T1000 (cell line): ENCODE data around the gene CXCL12.

Experiments used
- DNase-seq: peaks from one replicate; lab custom pipeline; 2025; ENCODE audit warnings: mixed read lengths; lab: John Stamatoyannopoulos, UW

Gene CXCL12

DNA sequence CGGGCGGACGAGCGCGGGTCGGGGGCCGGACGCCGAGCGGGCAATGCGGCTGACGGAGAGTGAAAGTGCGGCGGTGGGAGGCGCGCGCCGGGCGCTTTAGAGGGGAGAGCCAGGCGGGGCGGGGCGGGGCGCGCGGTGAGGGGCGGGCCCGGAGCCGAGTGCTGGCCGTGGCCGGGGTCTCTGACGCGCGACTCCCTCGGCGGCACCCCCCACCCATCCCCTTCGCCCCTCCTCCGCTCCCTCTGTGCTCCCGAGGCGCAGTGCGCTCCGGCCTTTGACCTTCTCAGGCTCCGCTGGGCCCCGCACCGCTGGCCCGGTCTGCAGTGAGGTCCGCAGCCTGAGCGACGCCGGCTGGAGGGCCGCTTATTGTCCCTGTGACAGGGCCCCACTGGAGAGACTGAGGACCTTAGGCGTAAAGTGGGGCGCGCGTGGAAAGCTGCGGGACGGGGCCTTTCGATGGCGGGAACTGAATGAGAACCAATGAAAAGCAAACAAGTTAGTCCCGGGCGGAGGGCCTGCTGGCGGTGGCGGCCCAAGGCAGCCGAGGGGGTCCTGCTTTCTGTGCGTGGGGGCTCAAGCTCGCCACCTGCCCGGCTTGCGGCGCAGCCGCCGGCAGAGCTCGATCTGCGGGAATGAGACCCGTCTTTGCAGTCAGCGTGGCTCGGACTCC lies at the start of gene CXCL12:
TSS of gene CXCL12 (minus strand) at position 72 of the 670 bp plus-strand sequence. CDS start 92 bp downstream, outside the sequence.
- DNase-seq: no peak

DNA sequence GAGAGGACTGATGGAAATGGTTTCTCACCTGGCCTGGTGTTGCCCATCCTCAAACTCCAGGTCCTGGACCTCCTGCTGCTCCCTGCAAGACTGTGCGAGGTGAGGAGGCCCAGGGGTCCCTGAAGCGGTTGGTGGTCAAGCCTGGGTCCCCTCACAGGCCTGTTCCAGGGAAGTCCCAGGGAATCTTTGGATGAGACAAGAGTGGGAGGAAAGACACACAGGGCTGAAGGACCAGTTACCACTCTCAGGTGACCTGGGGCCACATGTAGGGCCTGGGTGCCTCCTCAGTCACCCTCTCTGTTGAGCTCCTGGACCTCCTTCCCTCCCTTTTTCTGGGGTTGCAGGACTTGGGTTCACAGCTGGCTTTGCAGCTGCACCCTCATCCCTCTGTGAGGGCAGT lies 42.6 kb upstream of the CXCL12 start:
- DNase-seq: no peak

DNA sequence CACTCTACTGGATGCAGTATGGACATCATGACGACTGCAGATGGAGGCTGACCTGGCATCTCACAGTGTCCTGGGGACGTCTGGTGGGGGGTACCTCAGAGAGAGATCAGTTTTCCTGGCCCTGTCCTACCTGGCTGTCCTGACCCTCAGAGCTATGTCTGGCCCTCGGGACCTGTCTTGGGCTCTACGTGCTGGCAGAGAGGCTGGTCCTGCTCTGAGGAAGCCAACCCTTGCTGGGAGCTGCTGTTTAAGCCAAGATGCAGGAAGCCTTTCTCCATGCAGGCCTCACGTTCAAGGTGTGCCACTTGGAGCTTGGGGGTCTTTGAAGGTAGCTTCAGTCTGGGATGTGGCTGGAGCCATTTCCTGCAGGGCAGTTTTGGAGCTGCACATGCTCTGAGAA lies 42.1 kb upstream of the CXCL12 start:
- no peak for DNase-seq

DNA sequence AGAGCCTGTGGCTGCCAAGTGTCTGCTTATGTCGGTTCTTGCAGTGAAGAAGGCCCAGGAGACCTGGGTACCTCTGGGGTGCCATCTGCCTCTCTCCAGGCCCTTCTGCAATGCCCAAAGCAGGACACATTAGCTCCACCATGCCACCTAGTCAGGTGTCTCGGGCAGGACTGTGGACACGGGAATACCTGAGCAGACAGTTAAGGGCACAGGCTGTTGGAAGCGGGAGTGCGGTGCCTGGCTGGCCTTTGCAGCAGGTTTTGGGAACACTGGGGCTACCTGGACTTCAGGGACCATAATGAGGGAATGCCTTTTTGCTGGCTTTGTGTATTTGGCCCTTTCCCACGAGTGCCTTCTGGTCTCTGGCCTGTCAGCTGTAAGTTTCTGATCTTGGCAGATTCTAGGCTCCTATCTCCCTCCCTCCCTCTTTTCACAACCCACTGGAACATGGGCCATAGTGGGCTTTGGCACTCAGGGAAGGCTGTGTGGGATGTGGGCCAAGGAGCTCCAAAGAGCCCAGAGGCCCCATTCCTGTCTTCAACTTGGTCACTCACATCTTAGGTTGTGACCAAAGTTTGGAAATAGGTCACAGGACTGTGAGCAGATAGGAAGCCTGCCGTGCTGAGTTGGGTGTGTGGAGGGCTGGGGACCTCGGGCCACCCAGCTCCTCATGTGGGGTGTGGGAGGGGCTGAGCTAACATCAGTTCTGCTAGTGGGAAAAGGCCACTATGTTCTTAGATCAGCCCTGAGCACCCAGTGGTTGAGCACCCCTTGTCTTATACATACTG lies 41.5 kb upstream of the CXCL12 start:
- no peak for DNase-seq

DNA sequence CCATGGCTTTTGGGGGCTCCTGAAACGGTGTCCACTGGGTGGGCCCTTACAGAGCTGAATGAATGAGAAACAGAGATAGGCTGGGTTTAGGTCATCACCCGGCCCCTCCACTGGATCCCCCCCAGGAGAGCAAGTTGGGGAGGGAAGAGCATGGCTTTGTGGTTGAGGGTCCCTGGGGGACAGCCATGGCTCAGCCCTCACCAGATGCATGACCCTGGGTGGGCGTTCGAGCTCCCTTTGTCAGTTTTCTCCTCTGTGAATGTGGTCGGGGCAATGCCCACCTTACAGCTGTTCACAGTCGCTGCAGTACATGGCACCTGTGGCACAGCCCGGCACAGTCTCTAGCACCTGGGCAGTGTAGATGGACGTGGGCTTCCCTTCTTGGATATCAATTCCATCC lies 40.6 kb upstream of the CXCL12 start:
- no peak for DNase-seq

DNA sequence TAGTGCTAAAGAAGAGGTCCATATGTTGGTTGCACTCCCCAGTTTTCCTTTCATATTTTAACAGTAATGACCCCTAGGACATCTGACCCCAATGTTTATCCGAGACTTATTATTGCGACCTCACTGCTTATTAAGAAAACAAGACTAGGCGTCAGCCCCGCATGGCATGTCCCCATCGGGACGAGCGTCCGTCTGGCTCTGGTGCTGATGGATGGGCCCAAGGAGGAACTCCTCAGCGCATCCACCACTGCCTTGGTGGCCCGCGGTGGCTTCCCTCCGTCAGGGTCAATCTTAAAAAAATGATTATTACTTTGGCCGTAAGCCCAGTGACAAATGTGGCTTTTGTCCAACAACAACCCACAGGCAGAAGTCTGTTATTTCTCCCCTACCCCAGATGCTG lies 40.1 kb upstream of the CXCL12 start:
- DNase-seq: no peak

DNA sequence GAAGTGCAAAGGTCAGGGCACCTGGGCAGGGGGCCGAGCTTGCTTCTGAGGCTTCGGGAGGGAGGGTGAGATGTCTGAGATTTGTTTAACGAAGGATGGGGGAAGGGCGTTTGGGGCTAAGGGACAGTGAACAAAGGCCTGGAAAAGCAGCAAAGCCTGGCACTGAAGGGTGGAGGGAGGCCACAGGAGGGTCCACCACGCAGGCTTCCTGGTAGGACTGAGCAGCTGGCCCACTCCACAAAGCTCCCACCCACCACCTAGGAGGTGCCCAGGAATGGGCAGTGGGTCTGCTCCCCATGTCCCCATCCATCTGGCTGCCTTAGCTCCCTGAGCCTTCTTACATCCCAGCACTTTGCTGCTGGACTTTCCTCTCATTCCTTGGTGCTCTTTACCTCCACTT lies 39.4 kb upstream of the CXCL12 start:
- no peak for DNase-seq

DNA sequence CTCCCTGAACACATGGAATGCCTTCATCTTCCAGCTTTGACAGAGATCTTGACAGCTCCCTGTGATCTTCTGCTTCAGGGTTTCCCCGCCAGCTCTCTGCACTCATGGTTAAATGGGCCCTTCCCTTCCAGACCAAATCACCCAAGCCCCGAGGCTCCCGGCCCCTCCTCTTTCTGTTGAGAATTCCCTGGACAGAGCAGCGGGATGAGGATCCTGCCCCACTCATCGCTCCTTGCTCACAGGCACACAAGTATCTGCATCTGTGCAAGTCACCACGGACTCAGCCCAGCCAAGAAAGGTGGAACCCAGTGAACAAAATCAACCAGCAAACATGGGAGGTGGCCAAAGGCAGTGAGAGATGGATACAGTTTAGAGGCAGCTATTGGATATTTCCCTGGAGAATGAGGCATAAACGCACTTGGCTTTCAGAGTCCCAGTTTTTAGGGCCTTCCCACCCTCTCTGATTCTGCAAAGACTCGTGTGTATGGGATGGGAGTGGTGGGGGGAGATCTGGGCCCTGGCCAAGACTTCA lies 37.7 kb upstream of the CXCL12 start:
- no peak for DNase-seq

DNA sequence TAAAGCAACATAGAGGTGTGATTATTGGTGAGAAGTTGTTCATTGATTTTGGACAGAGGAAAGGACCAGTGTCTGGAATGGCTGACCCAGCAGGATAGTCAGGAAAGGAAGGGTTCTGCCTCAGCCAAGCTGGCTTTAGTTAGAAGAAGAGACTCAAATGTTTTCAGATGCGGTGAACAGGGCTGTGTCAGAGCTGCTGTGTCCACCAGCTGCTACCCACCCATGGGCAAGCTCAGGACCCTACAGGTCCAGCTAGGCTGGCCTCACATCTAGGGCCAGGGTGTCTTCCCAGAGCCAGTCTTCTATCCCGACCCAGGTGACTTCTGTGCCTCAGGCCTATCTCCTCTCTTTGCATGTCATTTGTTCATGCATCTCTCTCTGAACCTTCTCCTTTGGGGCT lies 37.3 kb upstream of the CXCL12 start:
- no peak for DNase-seq

DNA sequence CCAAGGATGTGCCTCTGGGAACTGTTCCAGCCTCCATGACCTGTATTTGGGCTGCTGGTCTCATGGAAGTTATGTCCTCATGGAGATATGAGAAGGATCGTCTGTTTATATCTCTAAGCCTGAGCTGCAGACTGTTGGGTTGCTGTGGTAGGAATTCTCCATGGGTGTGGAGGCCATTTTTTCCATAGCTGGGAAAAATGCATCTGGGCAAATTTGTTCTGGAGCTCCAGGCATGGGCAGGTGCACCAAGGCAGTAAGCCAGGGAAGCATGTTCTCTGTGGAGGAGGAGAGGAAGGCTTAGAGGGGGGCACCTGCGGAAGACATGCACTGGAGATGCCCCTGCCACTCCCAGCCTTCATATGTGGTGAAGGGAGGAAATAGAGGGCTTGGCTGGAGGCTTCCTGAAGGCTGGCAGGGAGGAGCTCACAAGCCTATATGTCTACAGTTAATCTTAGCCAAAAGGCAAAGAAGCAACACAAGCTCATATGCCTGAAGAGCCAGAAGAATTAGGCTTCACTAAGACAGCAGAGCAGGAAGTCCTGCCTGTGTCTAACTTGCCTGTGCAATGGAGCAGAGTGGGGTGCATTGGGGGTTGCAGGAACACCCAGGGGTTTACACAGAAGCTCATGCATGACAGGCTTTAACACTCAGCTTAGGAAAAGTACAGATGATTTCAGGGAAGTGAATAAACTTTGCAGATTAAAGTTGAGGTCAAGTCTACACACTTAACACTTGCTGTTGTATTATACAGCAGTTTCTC lies 35.1 kb upstream of the CXCL12 start:
- no peak for DNase-seq

DNA sequence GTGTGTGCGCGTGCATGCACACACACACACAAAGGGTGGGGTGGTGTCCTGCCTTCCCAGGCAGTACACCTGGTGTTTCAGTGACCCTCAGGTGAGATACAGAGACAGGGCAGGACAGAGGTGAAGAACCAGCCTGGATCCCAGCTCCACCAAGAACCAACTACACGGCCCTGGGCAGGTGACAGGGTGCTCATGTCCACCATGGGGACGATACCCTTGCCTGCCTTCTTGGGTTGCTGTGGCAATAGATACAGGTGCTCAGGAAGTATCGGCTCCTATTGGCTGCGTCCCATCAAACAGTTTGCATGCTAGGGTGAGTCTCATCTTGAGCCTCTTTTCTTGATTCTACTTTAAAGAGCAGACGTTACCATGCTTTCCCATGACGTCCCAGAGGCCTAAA lies 33.7 kb upstream of the CXCL12 start:
- no peak for DNase-seq

DNA sequence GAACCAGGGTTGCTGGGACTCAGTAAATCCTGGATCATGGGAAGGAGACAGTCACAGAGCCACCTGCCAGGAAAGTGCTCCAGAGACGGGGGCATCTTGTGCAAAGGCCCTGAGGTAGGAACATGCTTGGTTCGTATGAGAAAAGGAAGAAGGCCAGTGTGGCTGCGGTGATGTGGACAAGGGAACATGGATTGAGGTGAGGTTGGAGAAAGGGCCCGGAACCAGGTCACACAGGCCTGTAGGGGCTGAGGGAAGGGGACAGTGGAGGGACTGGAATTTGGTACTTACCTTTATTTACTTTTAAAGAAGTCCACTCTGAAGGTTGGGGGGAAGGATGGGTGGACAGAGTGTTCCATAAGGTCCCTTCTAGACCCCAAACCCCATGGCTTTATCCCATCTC lies 32.9 kb upstream of the CXCL12 start:
- no peak for DNase-seq

DNA sequence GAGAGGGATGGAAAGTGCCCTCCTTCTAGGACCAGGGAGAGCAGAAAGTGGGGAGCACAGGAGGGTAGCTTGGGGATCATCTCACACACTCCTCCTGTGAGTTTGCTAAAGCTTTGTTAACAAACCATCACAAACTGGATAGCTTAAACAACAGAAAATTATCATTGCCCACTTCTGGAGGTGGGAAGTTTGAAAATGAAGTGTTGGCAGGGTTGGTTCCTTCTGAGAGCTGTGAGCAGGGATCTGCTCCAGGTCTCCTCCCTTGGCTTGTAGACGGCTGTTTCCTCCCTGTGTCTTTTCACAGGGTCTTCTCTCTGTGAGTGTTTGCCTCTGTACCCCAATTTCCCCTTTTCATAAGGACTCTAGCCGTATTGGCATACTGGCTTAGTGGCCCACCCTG lies 32.0 kb upstream of the CXCL12 start:
- no peak for DNase-seq

DNA sequence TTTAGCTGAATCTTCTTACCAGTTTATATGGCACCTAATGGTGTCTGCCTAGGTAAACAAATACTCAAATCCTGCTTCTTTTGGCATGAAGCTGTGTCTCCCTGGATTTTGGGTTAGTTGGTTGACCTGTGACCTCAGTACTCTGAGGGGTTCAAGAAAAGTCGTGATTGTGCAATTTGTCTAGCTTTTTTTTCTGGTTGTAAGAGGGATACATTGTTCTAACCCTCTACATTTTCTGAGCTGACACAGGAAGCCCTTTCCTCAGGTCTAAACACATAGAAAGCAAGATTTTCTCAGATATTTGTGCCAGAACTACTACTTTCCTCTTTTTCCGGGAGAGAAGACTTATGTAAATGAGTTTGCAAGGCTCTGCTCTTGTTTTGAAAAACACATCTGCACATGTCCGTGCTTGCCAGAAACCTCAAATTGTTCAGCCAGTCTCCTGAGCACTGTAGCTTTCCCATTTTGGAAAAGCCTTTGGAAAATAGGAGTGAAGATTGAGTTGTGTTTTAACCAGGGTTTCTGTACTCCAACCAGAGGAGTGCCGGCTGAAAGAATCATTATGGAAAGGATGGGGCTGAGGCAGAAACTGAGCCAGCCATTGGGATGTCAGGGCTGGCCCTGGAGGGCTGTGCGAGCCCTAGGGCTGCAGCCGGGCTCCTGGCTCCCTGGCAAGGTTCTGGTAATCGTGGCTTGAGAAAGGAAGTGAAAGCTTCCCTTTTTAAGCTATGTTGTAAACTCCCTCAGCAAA lies 31.3 kb upstream of the CXCL12 start:
- no peak for DNase-seq

DNA sequence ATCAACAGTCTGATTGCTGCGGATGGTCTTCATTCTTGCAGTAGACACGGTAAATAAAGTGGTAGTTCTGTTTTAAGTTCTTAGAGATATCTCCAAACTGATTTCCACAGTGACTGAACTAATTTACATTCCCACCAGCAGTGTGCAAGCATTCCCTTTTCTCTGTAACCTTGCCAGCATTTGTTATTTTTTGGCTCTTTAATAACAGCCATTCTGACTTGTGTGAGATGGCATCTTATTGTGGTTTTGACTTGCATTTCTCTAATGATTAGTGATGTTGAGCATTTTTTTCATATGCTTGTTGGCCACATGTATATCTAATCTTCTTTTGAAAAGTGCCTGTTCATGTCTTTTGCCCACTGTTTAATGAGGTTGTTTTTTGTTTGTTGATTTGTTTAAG lies 30.2 kb upstream of the CXCL12 start:
- no peak for DNase-seq

DNA sequence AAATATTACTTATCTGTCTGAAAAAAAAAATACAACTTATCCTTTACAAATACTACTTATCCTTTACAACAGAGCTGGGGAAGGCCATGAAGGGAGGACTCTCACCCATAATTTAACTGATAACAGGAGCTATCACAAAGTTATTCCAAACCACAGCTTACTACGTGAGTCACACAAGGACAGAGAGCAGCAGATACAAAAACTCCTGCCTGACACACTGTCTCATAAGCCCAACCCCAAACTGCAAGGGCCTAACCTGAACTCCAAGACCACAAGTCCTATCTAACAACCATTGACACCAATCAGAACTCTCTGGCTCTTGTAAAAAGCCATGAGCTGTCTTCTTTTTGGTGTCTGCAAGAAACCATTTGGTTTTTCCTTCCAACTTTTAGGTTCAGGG lies 28.5 kb upstream of the CXCL12 start:
- DNase-seq: no peak

DNA sequence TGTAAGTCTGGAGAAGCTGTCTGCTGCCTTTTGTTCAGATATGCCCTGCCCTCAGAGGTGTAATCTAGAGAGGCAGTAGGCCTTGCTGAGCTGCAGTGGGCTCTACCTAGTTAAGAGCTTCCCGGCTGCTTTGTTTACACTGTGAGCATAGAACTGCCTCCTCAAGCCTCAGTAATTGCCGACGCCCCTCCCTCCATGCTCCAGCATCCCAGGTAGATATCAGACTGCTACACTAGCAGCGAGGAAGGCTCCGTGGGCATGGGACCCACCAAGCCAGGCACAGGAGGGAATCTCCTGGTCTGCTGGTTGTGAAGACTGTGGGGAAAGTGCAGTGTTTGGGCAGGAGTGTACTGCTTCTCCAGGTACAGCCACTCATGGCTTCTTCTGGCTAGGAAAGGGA lies 26.4 kb upstream of the CXCL12 start:
- DNase-seq: no peak

DNA sequence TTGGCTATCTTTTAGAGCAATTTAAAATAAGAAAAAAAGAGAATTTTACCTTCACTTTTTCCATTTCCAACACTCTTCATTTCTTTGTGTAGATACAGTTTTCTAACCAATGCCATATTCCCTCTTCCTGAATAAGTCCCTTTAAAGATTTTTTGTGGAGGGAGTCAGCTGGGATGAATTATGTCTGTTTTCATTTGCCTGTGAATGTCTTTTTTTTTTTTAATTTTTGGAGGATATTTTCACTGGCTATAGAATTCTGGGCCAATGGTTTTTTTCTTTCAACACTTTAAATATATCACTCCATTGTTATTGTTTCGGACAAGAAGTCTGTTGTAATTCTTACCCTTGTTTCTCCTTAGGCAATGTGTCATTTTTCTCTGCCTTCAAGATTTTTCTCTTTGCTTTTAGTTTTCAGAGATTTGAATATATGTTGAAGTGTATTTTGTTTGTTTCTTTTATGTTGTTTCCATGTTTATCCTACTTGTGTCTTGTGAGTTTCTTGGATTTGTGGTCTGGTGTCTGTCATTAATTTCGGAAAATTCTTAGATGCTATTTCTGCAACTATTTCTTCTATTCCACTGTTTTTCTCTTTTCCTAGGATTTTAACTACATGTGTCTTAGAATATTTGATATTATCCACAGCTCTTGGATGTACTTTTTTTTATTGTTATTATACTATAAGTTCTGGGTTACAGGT lies 20.0 kb upstream of the CXCL12 start:
- DNase-seq: no peak

DNA sequence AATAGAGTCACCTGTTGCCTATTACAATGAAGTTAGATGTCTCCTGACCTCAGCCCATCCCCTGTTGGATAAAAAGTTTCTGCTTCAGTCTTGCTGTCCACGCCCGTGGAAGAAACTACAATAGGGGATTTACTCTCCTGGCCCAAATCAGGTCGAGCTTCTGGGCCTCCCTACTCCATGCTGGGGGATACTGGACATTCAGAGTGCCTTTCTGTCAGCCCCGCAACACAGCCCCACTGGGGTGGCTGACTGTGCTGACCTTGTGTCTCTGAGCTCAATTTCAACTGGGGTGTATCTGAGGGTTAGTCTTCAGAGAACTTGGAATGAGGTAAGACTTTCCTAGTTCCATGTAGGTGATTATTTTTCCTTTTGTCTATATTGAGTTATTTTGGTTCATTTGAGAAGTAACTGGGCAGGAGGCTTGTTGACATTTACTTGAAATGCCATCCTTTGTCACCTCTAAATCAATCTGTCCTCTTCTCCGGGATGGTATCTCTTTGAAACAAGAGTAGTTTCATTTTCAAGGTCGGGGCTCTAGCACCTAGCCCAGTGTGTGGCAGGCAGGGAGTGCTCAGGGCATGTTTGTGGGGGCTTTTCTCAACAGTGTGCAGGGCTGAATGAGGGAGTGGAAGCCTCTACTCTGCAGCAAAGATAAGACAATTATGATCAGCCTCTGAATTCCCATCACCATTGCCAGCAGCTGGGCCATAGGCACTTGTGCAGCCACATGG lies 17.7 kb upstream of the CXCL12 start:
- no peak for DNase-seq

DNA sequence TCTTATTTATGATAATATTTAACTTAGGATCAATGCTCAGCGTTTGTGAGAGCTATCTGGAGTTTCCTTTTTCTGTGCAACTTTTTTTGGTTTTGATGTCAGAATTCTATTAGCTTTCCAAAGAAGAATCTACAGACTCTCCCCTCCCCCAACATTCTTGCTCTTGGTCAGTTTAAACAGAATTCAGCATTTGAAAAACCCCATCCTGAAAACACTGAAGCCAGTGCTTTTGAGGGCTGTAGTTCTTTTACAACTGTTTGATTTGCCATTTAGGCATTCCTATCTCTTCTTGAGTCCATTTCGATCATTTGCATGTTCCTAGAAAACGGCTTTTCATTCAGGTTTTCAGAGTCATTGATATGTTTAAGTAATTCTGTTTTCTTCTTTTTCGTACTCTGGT lies 15.6 kb upstream of the CXCL12 start:
- DNase-seq: no peak
